GM12878 (cell line): ENCODE measurements around the gene HPSE. TPM values are rescaled to one million over a fixed set of nuclear protein-coding genes. Genes with fewer than 3 reads are reported as not detected.
"Not testable (repeated sequence)": the region's sequence is repeated elsewhere in the genome, so short reads cannot be mapped to it uniquely, and the experiment has no call there.

Experiments used
- ATAC-seq: fragments of 200-7000 bp; cut with Tn5 transposase; 3 replicates; pipeline ENCODE4 v1.9.1; 2020; ENCODE audit warnings: mild to moderate bottlenecking, moderate library complexity
- BruUV-seq: library from RNA; stranded (reverse); fragments of 400-500 nt; replicated peaks from 2 replicates; lab custom pipeline; 2021; lab: Mats Ljungman, UMichigan
- CTCF ChIA-PET: fragments of 300-600 bp; sonication (Branson Sonifier 250); formaldehyde crosslinking; extraction: SDS; loops from one replicate; lab custom pipeline; 2021; ENCODE audit warnings: inconsistent platforms; lab: Yijun Ruan, JAX
- POLR2A ChIA-PET: fragments of 350-600 bp; formaldehyde crosslinking; extraction: SDS; loops from one replicate; lab custom pipeline; 2021; ENCODE audit warnings: inconsistent platforms; lab: Charles Lee
- RAD21 ChIA-PET: fragments of 300-600 bp; sonication (Branson Sonifier 250); formaldehyde crosslinking; loops from one replicate; lab custom pipeline; 2023; ENCODE audit warnings: antibody characterized with exemption; ENCODE audit not compliant: unreplicated experiment; lab: Charles Lee
- SMC1A ChIA-PET: fragments of 300-600 bp; sonication (Branson Sonifier 250); formaldehyde crosslinking; loops from one replicate; lab custom pipeline; 2023; ENCODE audit not compliant: unreplicated experiment, uncharacterized antibody; lab: Charles Lee
- DNase-seq: peaks from one replicate; pipeline ENCODE4 v3.0.0-alpha.2; 2011; ENCODE audit warnings: low read depth, low spot score
- FAIRE-seq: peaks from 3 replicates; lab custom pipeline; 2011; peaks lifted over from hg19 to GRCh38; lab: Jason Lieb, UNC
- H2AFZ ChIP-seq: 2 replicates; pipeline ENCODE4 v1.6.0; 2011; ENCODE audit warnings: low read depth, low read length, control low read depth; ENCODE audit not compliant: control insufficient read depth
- H3K27ac ChIP-seq: 2 replicates; pipeline ENCODE4 v1.5.1; 2011; ENCODE audit warnings: control low read depth; ENCODE audit not compliant: control insufficient read depth, insufficient read depth
- H3K27me3 ChIP-seq, 2 experiments: replicated peaks in 1 of 2; 2 replicates each; pipeline versions ENCODE4 v1.6.0 to v1.6.1; 2011; ENCODE audit warnings: low read length in 1 of 2; ENCODE audit not compliant: control insufficient read depth in 2 of 2, insufficient read depth in 2 of 2
- H3K36me3 ChIP-seq, 2 experiments: 2 replicates each; pipeline ENCODE4 v1.5.1; 2011; ENCODE audit warnings: low read length in 1 of 2; ENCODE audit not compliant: control insufficient read depth in 2 of 2, insufficient read depth in 2 of 2
- H3K4me1 ChIP-seq: 2 replicates; pipeline ENCODE4 v1.6.1; 2011; ENCODE audit warnings: mild to moderate bottlenecking, low read length, moderate library complexity, mixed read lengths; ENCODE audit not compliant: control insufficient read depth, insufficient read depth
- H3K4me2 ChIP-seq: 2 replicates; pipeline ENCODE4 v1.6.0; 2011; ENCODE audit warnings: control low read depth; ENCODE audit not compliant: control insufficient read depth, insufficient read depth
- H3K4me3 ChIP-seq: fragments of 200-600 bp; sonication (generic); 2 replicates; pipeline ENCODE4 v1.5.1; 2016
- H3K79me2 ChIP-seq: 2 replicates; pipeline ENCODE4 v1.6.0; 2011; ENCODE audit warnings: low read length; ENCODE audit not compliant: control insufficient read depth, insufficient read depth
- H3K9ac ChIP-seq: 2 replicates; pipeline ENCODE4 v1.8.0; 2011; ENCODE audit warnings: low read length, control low read depth, mixed read lengths; ENCODE audit not compliant: control insufficient read depth, insufficient read depth
- H3K9me3 ChIP-seq: replicated peaks from 3 replicates; pipeline ENCODE4 v1.5.1; 2011; ENCODE audit warnings: mild to moderate bottlenecking, low read length; ENCODE audit not compliant: control insufficient read depth, insufficient read depth
- H4K20me1 ChIP-seq: 2 replicates; pipeline ENCODE4 v1.6.0; 2011; ENCODE audit not compliant: control insufficient read depth, insufficient read depth
- NR2C2 ChIP-seq: IDR thresholded peaks from 2 replicates; pipeline ENCODE4 v1.6.1; 2011; ENCODE audit warnings: borderline replicate concordance, low read depth; ENCODE audit not compliant: control insufficient read depth, insufficient read length
- TBL1XR1 ChIP-seq: IDR thresholded peaks from 2 replicates; pipeline ENCODE4 v1.6.1; 2012; ENCODE audit warnings: low read depth, low read length, improper control_type of control experiment
- ZBTB40 ChIP-seq: fragments of 450-650 bp; IDR thresholded peaks from 2 replicates; pipeline ENCODE4 v1.6.1; 2016; ENCODE audit warnings: mild to moderate bottlenecking, moderate library complexity, borderline replicate concordance
- WGBS: methylation state at CpG from one replicate; pipeline ENCODE4 v1.1.6; 2016; ENCODE audit warnings: low lambda C conversion rate; ENCODE audit not compliant: insufficient replicate concordance, insufficient coverage; ENCODE audit errors: missing lambda C conversion rate; 5-methylcytosine and 5-hydroxymethylcytosine counted together
- in situ Hi-C: fragments of 300-500 bp; cut with MboI; formaldehyde crosslinking; loops from 9 replicates; pipeline ENCODE4 v1.14.3; 2018; ENCODE audit warnings: mixed read lengths
- intact Hi-C: fragments of 100-400 bp; cut with micrococcal nuclease; formaldehyde crosslinking; loops from one replicate; pipeline ENCODE4 v1.14.2; 2022; ENCODE audit not compliant: unreplicated experiment
- polyA plus RNA-seq, 11 experiments: library from polyadenylated mRNA; depleted of rRNA in 4 of 11; unstranded in 6 of 11; stranded (reverse) in 5 of 11; fragments of >200 nt; fragmentation: Nextera tagmentation in 4 of 11; fragmentation: Illumina TruSeq in 1 of 11; extraction: Ambion mirVana in 4 of 11; extraction: Trizol in 1 of 11; gene quantifications; 1 replicate in 1 of 11; 2 replicates in 10 of 11; pipeline versions ENCODE4 v1.2.1 to v1.2.3, GENCODE V29; 2011 to 2016; ENCODE audit warnings: inconsistent platforms in 2 of 11, missing spikeins in 2 of 11, low read depth in 1 of 11
- total RNA-seq, 4 experiments: library from RNA; depleted of rRNA in 3 of 4; stranded (reverse); fragments of >200 nt in 3 of 4; fragmentation: Illumina TruSeq in 1 of 4; extraction: Trizol in 1 of 4; gene quantifications; 2 replicates each; pipeline versions ENCODE4 v1.2.1 to v1.2.3, GENCODE V29; 2013 to 2021

Gene HPSE
- total and polyA plus RNA-seq, 10 of the 15 experiments (the other 5 are each of a cell fraction or from before 2014, with no cell fraction given), result 0.16 to 0.89 (median 0.58) TPM

- TF ChIP-seq ZBTB40, result no peak
- TF ChIP-seq NR2C2, result no peak
- no peak for TF ChIP-seq TBL1XR1
Observed at GRCh38 chr4:83276299-83277040, 58.2 kb downstream of the HPSE start (continued).

DNA sequence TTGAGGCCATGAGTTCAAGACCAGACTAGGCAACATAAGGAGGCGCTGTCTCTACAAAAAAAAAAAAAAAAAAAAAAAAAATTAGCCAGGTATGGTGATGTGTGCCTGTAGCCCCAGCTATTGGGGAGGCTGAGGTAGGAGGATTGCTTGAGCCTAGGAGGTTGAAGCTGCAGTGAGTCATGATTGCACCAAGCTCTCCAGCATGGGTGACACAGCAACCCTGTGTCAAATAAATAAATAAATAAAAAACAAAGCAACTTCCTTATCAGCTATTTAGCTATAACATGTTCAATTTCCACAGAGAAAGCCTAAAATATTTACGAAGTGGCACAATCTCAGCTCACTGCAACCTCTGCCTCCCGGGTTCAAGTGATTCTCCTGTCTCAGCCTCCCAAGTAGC, 60.7 kb downstream of the HPSE start:
- Histone ChIP-seq H3K79me2 (peaks cover 11% of the 10 kb centered on the region), H3K4me1 (peaks cover 43% of the 10 kb centered on the region), H3K27ac (peak overlapping the region; percentile 92), H3K36me3 (peaks cover 2 to 21% of the 10 kb centered on the region in 2 experiments), H3K4me2 (peak overlapping the region; percentile 11)
- WGBS, result 96% methylated on average over 2 of the region's 3 CpGs
- CTCF ChIA-PET, result interaction anchor here (0.8 to 3.9 kb wide), 11 partner anchors 10 to 377 kb away, joined by 3 to 25 read pairs (median 5); partner anchors contain the start of genes COPS4 and COQ2
- SMC1A ChIA-PET, result interaction anchor here (0.8 to 7.1 kb wide), 10 partner anchors 10 to 368 kb away, joined by 3 to 50 read pairs (median 7); partner anchors contain the start of genes COQ2 and PLAC8
- H3K9ac ChIP-seq, H2AFZ ChIP-seq, in situ Hi-C loops, H3K4me3 ChIP-seq, H3K9me3 ChIP-seq, DNase-seq, FAIRE-seq, ATAC-seq, H3K27me3 ChIP-seq, H4K20me1 ChIP-seq, BruUV-seq: not testable (repeated sequence)
- intact Hi-C loops, result loop anchor here (1.0 to 2.0 kb wide), 3 partner anchors 34 to 99 kb away; no protein-coding TSS in a partner anchor
- RAD21 ChIA-PET, result interaction anchor here (0.5 to 3.6 kb wide), 11 partner anchors 10 to 200 kb away, joined by 3 to 27 read pairs (median 4); partner anchors contain the start of genes COQ2 and PLAC8
- POLR2A ChIA-PET, result interaction anchor here (0.6 to 1.4 kb wide), 8 partner anchors 31 to 168 kb away, joined by 3 to 7 read pairs (median 4); no protein-coding TSS in a partner anchor
